Measurements from ENCODE around the gene DYTN. TPM values are rescaled to one million over a fixed set of nuclear protein-coding genes. Genes with fewer than 3 reads are reported as not detected.

Gene DYTN
- total and polyA plus RNA-seq, 9 donors = not detected

DNA sequence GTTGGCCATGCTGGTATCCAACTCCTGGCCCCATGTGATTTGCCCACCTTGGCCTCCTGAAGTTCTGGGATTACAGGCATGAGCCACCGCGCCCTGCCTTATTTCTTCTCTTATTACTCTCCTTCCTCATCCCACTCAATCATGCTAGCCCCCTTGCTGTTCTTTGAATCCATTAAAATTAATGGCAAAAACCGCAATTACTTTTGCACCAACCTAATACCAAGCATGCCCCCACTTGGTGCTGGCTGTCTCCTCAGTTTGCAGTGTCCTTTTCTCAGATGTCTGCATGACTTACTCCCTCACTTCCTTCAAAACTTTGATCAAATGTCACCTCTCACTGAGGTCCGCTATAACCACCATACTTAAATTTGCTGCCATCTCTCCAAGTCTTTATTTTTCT lies 34.6 kb downstream of the DYTN start:
- intact Hi-C loops (cut with DNase I) = no loop called here
- WGBS, 3 donors = 92 to 95% (median 93%) methylated on average over 4 of the region's 4 CpGs
- H3K4me3 ChIP-seq = no peak overlapping the region
- TF ChIP-seq EP300 (IDR thresholded peaks at IDR 0.05) (no peak), POLR2A (IDR thresholded peaks at IDR 0.05) (no peak)
- TF ChIP-seq, protein P1, sequence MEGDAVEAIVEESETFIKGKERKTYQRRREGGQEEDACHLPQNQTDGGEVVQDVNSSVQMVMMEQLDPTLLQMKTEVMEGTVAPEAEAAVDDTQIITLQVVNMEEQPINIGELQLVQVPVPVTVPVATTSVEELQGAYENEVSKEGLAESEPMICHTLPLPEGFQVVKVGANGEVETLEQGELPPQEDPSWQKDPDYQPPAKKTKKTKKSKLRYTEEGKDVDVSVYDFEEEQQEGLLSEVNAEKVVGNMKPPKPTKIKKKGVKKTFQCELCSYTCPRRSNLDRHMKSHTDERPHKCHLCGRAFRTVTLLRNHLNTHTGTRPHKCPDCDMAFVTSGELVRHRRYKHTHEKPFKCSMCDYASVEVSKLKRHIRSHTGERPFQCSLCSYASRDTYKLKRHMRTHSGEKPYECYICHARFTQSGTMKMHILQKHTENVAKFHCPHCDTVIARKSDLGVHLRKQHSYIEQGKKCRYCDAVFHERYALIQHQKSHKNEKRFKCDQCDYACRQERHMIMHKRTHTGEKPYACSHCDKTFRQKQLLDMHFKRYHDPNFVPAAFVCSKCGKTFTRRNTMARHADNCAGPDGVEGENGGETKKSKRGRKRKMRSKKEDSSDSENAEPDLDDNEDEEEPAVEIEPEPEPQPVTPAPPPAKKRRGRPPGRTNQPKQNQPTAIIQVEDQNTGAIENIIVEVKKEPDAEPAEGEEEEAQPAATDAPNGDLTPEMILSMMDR (IDR thresholded peaks at IDR 0.05) = no peak
- no peaks in the 10 kb centered on the region for H3K4me1 ChIP-seq (ENCODE audit: insufficient read depth)
- no peaks in the 10 kb centered on the region for H3K36me3 ChIP-seq
- no peak for DNase-seq
- no peak overlapping the region for H3K27ac ChIP-seq
- H3K27me3 ChIP-seq = no peaks in the 10 kb centered on the region
- H3K9me3 ChIP-seq = no peaks in the 10 kb centered on the region

DNA sequence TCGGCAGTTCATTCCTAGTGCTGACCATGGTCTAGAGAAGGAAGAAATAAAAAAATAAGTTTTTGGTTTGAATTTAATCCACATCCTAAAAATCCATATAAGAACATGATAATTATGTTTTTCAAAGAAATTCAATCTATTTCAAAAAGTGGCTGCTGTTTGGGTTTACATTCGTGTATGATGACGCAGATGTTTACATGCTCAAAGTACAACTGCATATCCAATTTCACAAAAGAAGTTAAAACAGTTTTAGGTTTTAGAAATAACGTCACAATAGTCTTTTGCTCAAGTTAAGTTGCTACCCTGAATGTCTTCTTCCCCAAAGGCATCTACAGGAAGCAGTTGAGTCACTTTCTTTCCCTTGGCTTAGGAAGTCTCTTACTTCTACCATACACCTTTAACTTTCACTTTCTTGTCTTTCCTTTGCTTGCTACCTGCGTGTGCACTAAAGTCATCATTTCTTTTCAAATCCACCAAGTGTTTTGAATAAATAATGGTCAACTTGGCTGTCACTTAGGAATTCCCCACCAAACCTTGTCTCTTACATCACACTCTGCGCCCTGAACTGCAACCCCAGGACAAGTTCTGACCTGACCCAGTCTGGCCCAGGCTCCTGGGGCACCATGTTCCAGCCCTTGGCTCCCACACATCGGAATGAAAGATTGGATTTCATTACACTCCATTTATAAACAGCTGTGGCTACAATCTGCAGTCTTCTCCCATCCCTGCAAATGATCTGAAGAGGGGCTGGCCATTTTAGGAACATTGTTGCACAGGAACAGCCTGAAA lies 47.5 kb downstream of the DYTN start:
- H3K9me3 ChIP-seq = no peaks in the 10 kb centered on the region
- H3K4me1 ChIP-seq (ENCODE audit: insufficient read depth) = no peaks in the 10 kb centered on the region
- TF ChIP-seq POLR2A (IDR thresholded peaks at IDR 0.05) (no peak), EP300 (IDR thresholded peaks at IDR 0.05) (no peak)
- TF ChIP-seq, protein P1 (IDR thresholded peaks at IDR 0.05) = no peak
- H3K27ac ChIP-seq = no peak overlapping the region
- intact Hi-C loops (cut with DNase I) = no loop called here
- H3K4me3 ChIP-seq = no peak overlapping the region
- no peaks in the 10 kb centered on the region for H3K27me3 ChIP-seq
- no peaks in the 10 kb centered on the region for H3K36me3 ChIP-seq
- DNase-seq = no peak
- 69 to 77% (median 73%) methylated on average over 7 of the region's 7 CpGs for WGBS, 3 donors

DNA sequence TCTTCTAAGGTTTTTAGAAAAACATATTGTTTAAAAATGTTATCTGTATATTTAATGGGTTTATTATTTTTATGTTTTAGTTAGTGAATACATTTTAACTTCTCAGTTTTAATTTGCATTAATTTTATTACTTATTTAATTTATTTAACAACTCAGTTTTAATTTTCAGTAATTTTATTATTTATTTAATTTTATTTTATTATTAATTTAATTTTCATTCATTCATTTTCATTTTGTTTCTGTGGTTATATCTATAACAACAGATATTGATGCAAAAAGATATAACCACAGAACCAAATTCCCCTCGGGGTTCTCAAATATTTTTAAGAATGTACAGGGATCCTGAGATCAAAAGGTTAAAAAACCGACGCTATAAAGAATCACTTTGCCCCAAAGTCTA lies 52.9 kb downstream of the DYTN start:
- Histone ChIP-seq H3K9me3 (no peaks in the 10 kb centered on the region), H3K27ac (no peak overlapping the region), H3K36me3 (no peaks in the 10 kb centered on the region), H3K27me3 (no peaks in the 10 kb centered on the region), H3K4me3 (no peak overlapping the region), H3K4me1 (ENCODE audit: insufficient read depth) (no peaks in the 10 kb centered on the region)
- intact Hi-C loops (cut with DNase I) = no loop called here
- 82 to 84% (median 82%) methylated on average over 3 of the region's 3 CpGs for WGBS, 3 donors
- TF ChIP-seq POLR2A (IDR thresholded peaks at IDR 0.05) = no peak
- TF ChIP-seq, protein P1 (IDR thresholded peaks at IDR 0.05) = no peak
- no peak for TF ChIP-seq EP300 (IDR thresholded peaks at IDR 0.05)
- no peak for DNase-seq

DNA sequence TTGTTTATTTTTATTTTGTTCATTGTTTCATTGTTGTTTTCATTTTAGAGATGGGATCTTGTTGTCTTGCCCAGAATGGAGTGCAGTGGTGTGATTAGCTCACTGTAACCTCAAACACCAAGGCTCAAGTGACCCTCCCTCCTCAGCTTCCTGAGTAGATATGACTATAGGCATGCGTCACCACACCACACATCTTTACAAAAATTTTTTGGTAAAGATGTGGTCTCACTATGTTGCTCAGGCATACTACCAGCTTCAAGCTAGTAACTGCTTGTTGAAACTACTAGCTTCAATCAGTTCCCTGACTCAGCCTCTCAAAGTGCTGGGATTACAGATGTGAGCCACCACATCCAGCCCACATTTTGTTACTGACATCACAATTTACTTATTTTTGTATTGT lies 61.1 kb downstream of the DYTN start:
- Histone ChIP-seq H3K9me3 (no peaks in the 10 kb centered on the region), H3K4me3 (no peak overlapping the region), H3K27ac (no peak overlapping the region), H3K4me1 (ENCODE audit: insufficient read depth) (no peaks in the 10 kb centered on the region), H3K27me3 (no peaks in the 10 kb centered on the region), H3K36me3 (no peaks in the 10 kb centered on the region)
- TF ChIP-seq EP300 (IDR thresholded peaks at IDR 0.05) = no peak
- TF ChIP-seq, protein P1 (IDR thresholded peaks at IDR 0.05) = no peak
- no peak for TF ChIP-seq POLR2A (IDR thresholded peaks at IDR 0.05)
- DNase-seq = no peak
- intact Hi-C loops (cut with DNase I) = no loop called here
- 88 to 91% (median 90%) methylated on average over 1 of the region's 1 CpG for WGBS, 3 donors
